ENCODE measurements around the gene RFX1.
"Not testable (repeated sequence)": the region's sequence is repeated elsewhere in the genome, so short reads cannot be mapped to it uniquely, and the experiment has no call there.

- not testable (repeated sequence) for TF ChIP-seq CTCF, MAX (IDR thresholded peaks at IDR 0.05; ENCODE audit: low read depth, low read length)
These were observed 32.6 kb downstream of the RFX1 start for GRCh38 chr19:13973479-13973878.

All from NB4 (cell line).